SK-N-SH treated with all-trans-retinoic acid at 6 μM for 48 hours (cell line): Measurements from ENCODE around the gene KIF13A.

ENCODE experiments used
- ATAC-seq: fragments of 200-7000 bp; cut with Tn5 transposase; 3 replicates; pipeline ENCODE4 v1.9.1; 2020; ENCODE audit warnings: mild to moderate bottlenecking, moderate library complexity
- ARNTL ChIP-seq: fragments of 450-650 bp; formaldehyde crosslinking; IDR thresholded peaks from 2 replicates; pipeline ENCODE4 v1.5.0; 2020; ENCODE audit warnings: low read depth, mild to moderate bottlenecking, moderate library complexity, borderline replicate concordance
- CREB5 ChIP-seq: fragments of 250-450 bp; sonication (Bioruptor Pico); IDR thresholded peaks from 2 replicates; pipeline ENCODE4 v1.5.1; 2020; ENCODE audit warnings: low read depth, mild to moderate bottlenecking, moderate library complexity
- CSDC2 ChIP-seq: fragments of 250-450 bp; sonication (Bioruptor Pico); IDR thresholded peaks from 2 replicates; pipeline ENCODE4 v1.5.0; 2020; ENCODE audit warnings: mild to moderate bottlenecking, moderate library complexity
- ESRRG ChIP-seq: fragments of 250-450 bp; sonication (Bioruptor Pico); IDR thresholded peaks from 2 replicates; pipeline ENCODE4 v1.6.1; 2021; ENCODE audit warnings: mild to moderate bottlenecking
- GLIS3 ChIP-seq: fragments of 250-450 bp; sonication (Bioruptor Pico); IDR thresholded peaks from 2 replicates; pipeline ENCODE4 v1.5.0; 2020; ENCODE audit warnings: mild to moderate bottlenecking, moderate library complexity
- ISL1 ChIP-seq: fragments of 250-450 bp; sonication (Bioruptor Pico); IDR thresholded peaks from 2 replicates; pipeline ENCODE4 v2.1.2; 2022; ENCODE audit warnings: mild to moderate bottlenecking, moderate library complexity
- PATZ1 ChIP-seq: fragments of 250-450 bp; sonication (Bioruptor Pico); IDR thresholded peaks from 2 replicates; pipeline ENCODE4 v1.8.0; 2020; ENCODE audit warnings: mild to moderate bottlenecking, moderate library complexity, borderline replicate concordance
- POU6F1 ChIP-seq: fragments of 250-450 bp; sonication (Bioruptor Pico); IDR thresholded peaks from 2 replicates; pipeline ENCODE4 v1.8.0; 2021; ENCODE audit warnings: low read depth, mild to moderate bottlenecking, moderate library complexity, borderline replicate concordance
- PPARA ChIP-seq: fragments of 250-450 bp; sonication (Bioruptor Pico); IDR thresholded peaks from 2 replicates; pipeline ENCODE4 v1.5.0; 2020; ENCODE audit warnings: mild to moderate bottlenecking, borderline replicate concordance
- RARB ChIP-seq: fragments of 250-450 bp; sonication (Bioruptor Pico); IDR thresholded peaks from 2 replicates; pipeline ENCODE4 v1.8.0; 2021; ENCODE audit warnings: mild to moderate bottlenecking, moderate library complexity
- SNAI2 ChIP-seq: fragments of 250-450 bp; sonication (Bioruptor Pico); IDR thresholded peaks from 2 replicates; pipeline ENCODE4 v1.5.0; 2020; ENCODE audit warnings: mild to moderate bottlenecking, moderate library complexity
- TOX ChIP-seq: fragments of 250-450 bp; sonication (Bioruptor Pico); IDR thresholded peaks from 2 replicates; pipeline ENCODE4 v1.8.0; 2021; ENCODE audit warnings: mild to moderate bottlenecking, moderate library complexity, borderline replicate concordance
- TSHZ2 ChIP-seq: fragments of 250-450 bp; sonication (Bioruptor Pico); IDR thresholded peaks from 2 replicates; pipeline ENCODE4 v1.5.0; 2020; ENCODE audit warnings: mild to moderate bottlenecking, moderate library complexity
- ZC3H10 ChIP-seq: fragments of 250-450 bp; sonication (Bioruptor Pico); IDR thresholded peaks from 2 replicates; pipeline ENCODE4 v1.5.1; 2021; ENCODE audit warnings: mild to moderate bottlenecking, moderate library complexity
- ZFP3 ChIP-seq: fragments of 250-450 bp; sonication (Bioruptor Pico); IDR thresholded peaks from 2 replicates; pipeline ENCODE4 v1.5.0; 2020; ENCODE audit warnings: mild to moderate bottlenecking, moderate library complexity
- ZFP30 ChIP-seq: fragments of 450-650 bp; formaldehyde crosslinking; IDR thresholded peaks from 2 replicates; pipeline ENCODE4 v1.5.0; 2022; ENCODE audit warnings: mild to moderate bottlenecking, moderate library complexity
- ZNF565 ChIP-seq: fragments of 450-650 bp; formaldehyde crosslinking; conservative IDR thresholded peaks from 2 replicates; pipeline ENCODE4 v1.5.0; 2020; ENCODE audit warnings: low read depth, mild to moderate bottlenecking, moderate library complexity
- ZNF70 ChIP-seq: fragments of 450-650 bp; formaldehyde crosslinking; IDR thresholded peaks from 2 replicates; pipeline ENCODE4 v1.5.0; 2020; ENCODE audit warnings: mild to moderate bottlenecking, moderate library complexity
- ZNF8 ChIP-seq: fragments of 450-650 bp; formaldehyde crosslinking; IDR thresholded peaks from 2 replicates; pipeline ENCODE4 v1.5.0; 2020; ENCODE audit warnings: mild to moderate bottlenecking, moderate library complexity

Gene KIF13A

GRCh38 chr6:17932330-17932852, 55.0 kb downstream of the KIF13A start:
- peak; percentile 27; the same call in 2 of the 3 replicates for ATAC-seq

GRCh38 chr6:17931227-17931626, 56.2 kb downstream of the KIF13A start:
- no peak for ATAC-seq
- no peak for TF ChIP-seq ARNTL
- no peak for TF ChIP-seq TSHZ2 (CRISPR knock-in tag)
- TF ChIP-seq ZFP30: no peak
- TF ChIP-seq CSDC2: no peak
- no peak for TF ChIP-seq ISL1 (CRISPR knock-in tag)
- TF ChIP-seq SNAI2: no peak
- no peak for TF ChIP-seq ZNF8 (CRISPR knock-in tag)
- TF ChIP-seq ZFP3 (CRISPR knock-in tag): no peak
- no peak for TF ChIP-seq ESRRG (CRISPR knock-in tag)
- TF ChIP-seq CREB5 (CRISPR knock-in tag): no peak
- no peak for TF ChIP-seq ZNF565 (CRISPR knock-in tag)
- TF ChIP-seq ZNF70: no peak
- no peak for TF ChIP-seq TOX (CRISPR knock-in tag)
- TF ChIP-seq POU6F1 (CRISPR knock-in tag): no peak
- TF ChIP-seq ZC3H10 (CRISPR knock-in tag): no peak
- TF ChIP-seq PATZ1: no peak
- no peak for TF ChIP-seq RARB
- TF ChIP-seq GLIS3 (CRISPR knock-in tag): no peak
- TF ChIP-seq PPARA: no peak

More at GRCh38 chr6:17932330-17932852, 55.0 kb downstream of the KIF13A start:
- TF ChIP-seq ESRRG (CRISPR knock-in tag) (no peak), TSHZ2 (CRISPR knock-in tag) (no peak), TOX (CRISPR knock-in tag) (no peak), CSDC2 (no peak), PATZ1 (no peak)
